Stimulated activated CD4-positive, alpha-beta T cell treated with anti-CD3 and anti-CD28 coated beads, Interleukin-15, amount 100 ng/mL, for 1 hour (primary cell): Measurements from ENCODE around the gene AXIN1.

ENCODE experiments used
- DNase-seq, 2 donors: peaks; one replicate each; pipeline ENCODE4 v3.0.0-alpha.2; 2020; ENCODE audit warnings: low read depth in 1 of 2, low spot score in 1 of 2

Gene AXIN1

GRCh38 chr16:243348-243747, 109.2 kb downstream of the AXIN1 start:
- no peak for DNase-seq

DNA sequence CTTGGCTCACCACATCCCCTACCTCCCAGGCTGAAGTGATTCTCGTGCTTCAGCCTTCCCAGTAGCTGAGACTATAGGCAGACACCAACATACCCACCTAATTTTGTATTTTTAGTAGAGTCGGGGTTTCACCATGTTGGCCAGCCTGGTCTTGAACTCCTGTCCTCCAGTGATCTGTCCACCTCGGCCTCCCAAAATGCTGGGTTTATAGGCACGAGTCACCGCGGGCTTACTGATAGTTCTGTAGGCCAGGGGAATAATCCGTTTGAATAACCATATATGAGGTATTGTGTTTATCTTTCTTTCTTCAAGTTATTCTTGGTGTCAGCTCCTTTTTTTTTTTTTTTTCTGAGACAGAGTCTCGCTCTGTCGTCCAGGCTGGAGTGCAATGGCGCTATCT, 110.2 kb downstream of the AXIN1 start:
- DNase-seq, result no peak

DNA sequence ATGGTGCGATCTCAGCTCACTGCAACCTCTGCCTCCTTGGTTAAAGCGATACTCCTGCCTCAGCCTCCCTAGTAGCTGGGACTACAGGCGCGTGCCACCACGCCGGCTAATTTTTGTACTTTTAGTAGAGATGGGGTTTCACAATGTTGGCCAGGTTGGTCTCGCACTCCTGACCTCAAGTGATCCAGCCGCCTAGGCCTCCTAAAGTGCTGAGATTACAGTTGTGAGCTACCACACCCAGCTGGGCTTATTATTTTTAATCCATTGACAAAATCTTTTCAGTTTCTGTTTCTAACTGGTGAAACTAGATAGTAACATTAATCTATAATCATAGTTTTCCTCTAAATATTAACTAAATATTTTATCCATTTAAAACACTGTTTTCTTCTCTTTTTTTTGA, 112.0 kb downstream of the AXIN1 start:
- no peak for DNase-seq

DNA sequence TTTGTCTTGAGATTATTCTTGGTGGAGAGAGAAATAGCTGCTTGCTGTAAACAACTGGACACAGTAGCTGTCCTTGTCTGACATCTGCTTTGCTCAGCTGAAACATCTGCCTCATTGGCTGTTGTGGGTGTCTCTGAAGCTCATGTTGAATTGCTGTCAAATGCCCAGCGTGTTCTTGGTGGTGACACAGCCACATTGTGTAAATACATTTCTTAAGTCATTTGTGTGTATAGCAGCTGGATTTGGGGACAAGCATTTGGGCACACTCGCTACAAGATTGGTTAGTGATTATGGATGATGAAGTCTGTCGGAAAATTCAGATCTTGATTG, 112.6 kb downstream of the AXIN1 start:
- DNase-seq, result no peak
